ENCODE measurements around the gene CAMKK2.
"Not testable (repeated sequence)": the region's sequence is repeated elsewhere in the genome, so short reads cannot be mapped to it uniquely, and the experiment has no call there.

Gene CAMKK2

DNA sequence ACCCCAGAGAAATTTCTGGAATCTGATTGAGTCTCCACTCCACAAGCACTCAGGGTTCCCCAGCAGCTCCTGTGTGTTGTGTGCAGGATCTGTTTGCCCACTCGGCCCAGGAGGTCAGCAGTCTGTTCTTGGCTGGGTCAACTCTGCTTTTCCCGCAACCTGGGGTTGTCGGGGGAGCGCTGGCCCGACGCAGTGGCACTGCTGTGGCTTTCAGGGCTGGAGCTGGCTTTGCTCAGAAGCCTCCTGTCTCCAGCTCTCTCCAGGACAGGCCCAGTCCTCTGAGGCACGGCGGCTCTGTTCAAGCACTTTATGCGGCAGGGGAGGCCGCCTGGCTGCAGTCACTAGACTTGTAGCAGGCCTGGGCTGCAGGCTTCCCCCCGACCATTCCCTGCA lies 62.9 kb downstream of the CAMKK2 start:
- Histone ChIP-seq H3K27me3 (ENCODE audit: control insufficient read depth in 1 of 2, insufficient read depth in 2 of 2, low read length in 2 of 2) (no peaks in the 10 kb centered on the region), H3K36me3 (ENCODE audit: control insufficient read depth in 2 of 2, insufficient read depth in 2 of 2, low read length in 2 of 2) (peaks cover 10 to 18% of the 10 kb centered on the region in 2 donors), H3K9ac (ENCODE audit: low read length in 2 of 2) (no peak overlapping the region), H3K4me1 (ENCODE audit: control insufficient read depth, insufficient read depth, low read length) (peaks cover 20% of the 10 kb centered on the region), H3K4me3 (ENCODE audit: low read length in 2 of 2) (no peak overlapping the region), H3K27ac (ENCODE audit: low read length) (no peak overlapping the region), H3K9me3 (ENCODE audit: control insufficient read depth in 2 of 2, low read length in 2 of 2) (no peaks in the 10 kb centered on the region)

DNA sequence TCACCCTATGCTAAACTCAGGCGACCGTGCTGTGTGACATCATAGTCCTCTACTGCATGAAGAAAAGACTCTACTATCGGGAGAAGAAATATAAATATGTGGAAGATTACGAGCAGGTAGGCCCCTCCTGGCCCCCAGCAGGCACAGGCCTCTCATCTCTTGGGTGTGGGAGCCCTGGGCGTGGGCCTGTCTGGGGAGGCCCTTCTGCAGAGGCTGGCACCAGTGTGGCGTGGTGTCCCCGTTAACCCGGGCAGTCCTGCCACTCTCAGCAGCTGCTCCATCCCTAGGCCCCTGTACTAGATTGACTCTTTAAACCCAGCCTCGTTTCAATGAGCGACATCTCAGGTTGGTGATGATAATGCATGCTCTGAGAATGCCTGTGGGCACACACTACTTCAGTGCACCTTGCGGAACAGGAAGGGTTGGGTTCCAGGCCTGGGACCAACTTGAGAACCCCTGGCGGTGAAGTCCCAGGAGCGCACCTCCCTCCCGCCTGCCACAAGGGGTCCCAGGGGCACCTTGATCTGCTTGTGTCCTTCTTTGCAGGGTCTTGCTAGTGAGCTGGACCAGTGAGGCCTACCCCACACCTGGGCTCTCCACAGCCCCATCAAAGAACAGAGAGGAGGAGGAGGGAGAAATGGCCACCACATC lies 63.4 kb downstream of the CAMKK2 start:
- H3K4me1 ChIP-seq (ENCODE audit: control insufficient read depth, insufficient read depth, low read length): peaks cover 15% of the 10 kb centered on the region
- no peaks in the 10 kb centered on the region for H3K27me3 ChIP-seq (ENCODE audit: control insufficient read depth in 1 of 2, insufficient read depth in 2 of 2, low read length in 2 of 2)
- no peak overlapping the region for H3K4me3 ChIP-seq (ENCODE audit: low read length in 2 of 2)
- H3K27ac ChIP-seq (ENCODE audit: low read length): no peak overlapping the region
- no peaks in the 10 kb centered on the region for H3K9me3 ChIP-seq (ENCODE audit: control insufficient read depth in 2 of 2, low read length in 2 of 2)
- H3K36me3 ChIP-seq (ENCODE audit: control insufficient read depth in 2 of 2, insufficient read depth in 2 of 2, low read length in 2 of 2): peaks cover 12 to 21% of the 10 kb centered on the region in 2 donors
- no peak overlapping the region for H3K9ac ChIP-seq (ENCODE audit: low read length in 2 of 2)

DNA sequence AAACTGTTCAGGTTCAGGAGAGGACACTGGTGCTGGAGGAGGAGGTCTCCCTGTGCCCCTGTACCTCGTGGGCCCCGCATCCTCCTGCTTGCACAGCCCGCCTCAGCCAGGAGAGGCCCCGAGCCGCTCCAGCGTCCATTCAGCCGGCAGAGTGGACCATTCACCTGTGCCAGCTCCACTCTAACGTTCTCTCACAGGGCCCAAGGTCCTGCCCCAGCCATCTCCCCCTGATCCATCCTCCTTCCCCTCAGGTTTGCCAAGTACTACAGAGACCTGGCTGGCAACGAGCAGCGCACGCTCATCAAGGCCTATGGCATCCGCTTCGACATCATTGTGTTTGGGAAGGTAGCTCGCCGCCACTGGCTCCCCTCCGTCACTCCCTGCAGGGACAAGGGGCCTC lies 64.3 kb downstream of the CAMKK2 start:
- Histone ChIP-seq H3K36me3 (ENCODE audit: control insufficient read depth in 2 of 2, insufficient read depth in 2 of 2, low read length in 2 of 2) (peaks cover 12 to 21% of the 10 kb centered on the region in 2 donors), H3K4me3 (ENCODE audit: low read length in 2 of 2) (no peak overlapping the region), H3K4me1 (ENCODE audit: control insufficient read depth, insufficient read depth, low read length) (peaks cover 6% of the 10 kb centered on the region), H3K27me3 (ENCODE audit: control insufficient read depth in 1 of 2, insufficient read depth in 2 of 2, low read length in 2 of 2) (no peaks in the 10 kb centered on the region), H3K9me3 (ENCODE audit: control insufficient read depth in 2 of 2, low read length in 2 of 2) (no peaks in the 10 kb centered on the region), H3K9ac (ENCODE audit: low read length in 2 of 2) (no peak overlapping the region), H3K27ac (ENCODE audit: low read length) (no peak overlapping the region)

DNA sequence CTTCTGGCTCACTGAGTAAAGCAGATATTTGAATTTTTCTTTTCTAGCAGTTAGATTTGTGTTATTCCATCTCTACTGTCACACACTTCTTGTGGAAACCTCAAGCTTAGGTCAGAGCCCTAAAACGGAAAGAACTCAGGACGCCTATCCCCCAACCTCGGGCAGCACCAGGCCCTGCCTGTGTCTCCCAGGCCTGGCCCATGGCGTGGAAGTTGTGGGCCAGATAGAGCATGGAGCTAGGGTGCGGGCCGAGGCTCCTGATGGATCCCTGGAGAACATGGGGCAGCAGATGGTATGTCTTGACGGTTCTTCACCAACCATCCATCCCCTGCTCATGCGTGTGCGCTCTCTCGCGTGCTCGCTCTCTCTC lies 66.0 kb downstream of the CAMKK2 start:
- Histone ChIP-seq H3K9ac (ENCODE audit: low read length in 2 of 2) (no peak overlapping the region), H3K4me1 (ENCODE audit: control insufficient read depth, insufficient read depth, low read length) (peaks cover 2% of the 10 kb centered on the region), H3K4me3 (ENCODE audit: low read length in 2 of 2) (no peak overlapping the region), H3K9me3 (ENCODE audit: control insufficient read depth in 2 of 2, low read length in 2 of 2) (no peaks in the 10 kb centered on the region), H3K27ac (ENCODE audit: low read length) (no peak overlapping the region), H3K36me3 (ENCODE audit: control insufficient read depth in 2 of 2, insufficient read depth in 2 of 2, low read length in 2 of 2) (peaks cover 12 to 19% of the 10 kb centered on the region in 2 donors), H3K27me3 (ENCODE audit: control insufficient read depth in 1 of 2, insufficient read depth in 2 of 2, low read length in 2 of 2) (no peaks in the 10 kb centered on the region)

GRCh38 chr12:121229826-121230537 lies 66.5 kb downstream of the CAMKK2 start:
- H3K9me3 ChIP-seq (ENCODE audit: control insufficient read depth in 2 of 2, low read length in 2 of 2); H3K27ac ChIP-seq (ENCODE audit: low read length); H3K27me3 ChIP-seq (ENCODE audit: control insufficient read depth in 1 of 2, insufficient read depth in 2 of 2, low read length in 2 of 2); H3K9ac ChIP-seq (ENCODE audit: low read length in 2 of 2); H3K4me3 ChIP-seq (ENCODE audit: low read length in 2 of 2); H3K4me1 ChIP-seq (ENCODE audit: control insufficient read depth, insufficient read depth, low read length): not testable (repeated sequence)
- peaks cover 12 to 19% of the 10 kb centered on the region in 2 donors for H3K36me3 ChIP-seq (ENCODE audit: control insufficient read depth in 2 of 2, insufficient read depth in 2 of 2, low read length in 2 of 2)

GRCh38 chr12:121228919-121229665 lies 67.4 kb downstream of the CAMKK2 start:
- Histone ChIP-seq H3K36me3 (ENCODE audit: control insufficient read depth in 2 of 2, insufficient read depth in 2 of 2, low read length in 2 of 2) (peaks cover 13 to 17% of the 10 kb centered on the region in 2 donors), H3K9me3 (ENCODE audit: control insufficient read depth in 2 of 2, low read length in 2 of 2) (no peaks in the 10 kb centered on the region), H3K27me3 (ENCODE audit: control insufficient read depth in 1 of 2, insufficient read depth in 2 of 2, low read length in 2 of 2) (no peaks in the 10 kb centered on the region), H3K9ac (ENCODE audit: low read length in 2 of 2) (no peak overlapping the region), H3K4me3 (ENCODE audit: low read length in 2 of 2) (no peak overlapping the region), H3K27ac (ENCODE audit: low read length) (no peak overlapping the region), H3K4me1 (ENCODE audit: control insufficient read depth, insufficient read depth, low read length) (peaks cover 2% of the 10 kb centered on the region)

DNA sequence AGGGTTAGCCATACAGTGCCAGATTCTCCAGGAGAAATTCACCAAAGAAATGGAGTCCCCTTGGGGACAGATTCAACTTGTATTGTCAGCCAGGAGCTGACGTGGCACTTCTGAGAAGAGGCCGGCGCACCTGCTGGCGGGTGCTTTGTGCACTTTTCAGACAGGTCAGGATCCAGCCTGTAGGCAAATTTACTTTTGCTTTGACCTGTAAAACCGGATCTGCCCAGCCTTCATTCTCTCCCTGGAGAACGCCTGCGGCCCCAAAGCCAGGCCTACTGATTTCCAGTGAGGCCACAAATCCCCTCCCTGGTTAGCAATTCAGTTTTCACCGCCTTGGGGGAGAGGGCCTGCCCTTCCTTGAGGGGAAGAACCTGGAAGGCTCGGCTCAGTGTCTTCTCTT lies 69.2 kb downstream of the CAMKK2 start:
- no peak overlapping the region for H3K27ac ChIP-seq (ENCODE audit: low read length)
- H3K4me1 ChIP-seq (ENCODE audit: control insufficient read depth, insufficient read depth, low read length): peaks cover 2% of the 10 kb centered on the region
- H3K36me3 ChIP-seq (ENCODE audit: control insufficient read depth in 2 of 2, insufficient read depth in 2 of 2, low read length in 2 of 2): peaks cover 6 to 20% of the 10 kb centered on the region in 2 donors
- H3K9ac ChIP-seq (ENCODE audit: low read length in 2 of 2): no peak overlapping the region
- no peak overlapping the region for H3K4me3 ChIP-seq (ENCODE audit: low read length in 2 of 2)
- no peaks in the 10 kb centered on the region for H3K9me3 ChIP-seq (ENCODE audit: control insufficient read depth in 2 of 2, low read length in 2 of 2)
- no peaks in the 10 kb centered on the region for H3K27me3 ChIP-seq (ENCODE audit: control insufficient read depth in 1 of 2, insufficient read depth in 2 of 2, low read length in 2 of 2)

DNA sequence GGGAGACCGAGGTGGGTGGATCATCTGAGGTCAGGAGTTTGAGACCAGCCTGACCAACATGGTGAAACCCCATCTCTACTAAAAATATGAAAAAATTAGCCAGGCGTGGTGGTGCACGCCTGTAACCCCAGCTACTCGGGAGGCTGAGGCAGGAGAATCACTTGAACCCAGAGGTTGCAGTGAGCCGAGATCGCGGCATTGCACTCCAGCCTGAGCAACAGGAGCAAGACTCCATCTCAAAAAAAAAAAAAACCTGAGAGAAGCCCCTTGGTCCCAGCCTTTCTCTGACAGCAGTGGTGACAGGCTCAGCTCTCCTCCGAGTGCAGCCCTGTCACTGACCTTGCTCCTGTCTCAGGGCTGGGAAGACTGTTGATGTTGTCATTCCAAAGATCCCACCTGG lies 69.6 kb downstream of the CAMKK2 start:
- not testable (repeated sequence) for H3K4me1 ChIP-seq (ENCODE audit: control insufficient read depth, insufficient read depth, low read length); H3K27ac ChIP-seq (ENCODE audit: low read length); H3K27me3 ChIP-seq (ENCODE audit: control insufficient read depth in 1 of 2, insufficient read depth in 2 of 2, low read length in 2 of 2); H3K9ac ChIP-seq (ENCODE audit: low read length in 2 of 2); H3K9me3 ChIP-seq (ENCODE audit: control insufficient read depth in 2 of 2, low read length in 2 of 2); H3K4me3 ChIP-seq (ENCODE audit: low read length in 2 of 2)
- H3K36me3 ChIP-seq (ENCODE audit: control insufficient read depth in 2 of 2, insufficient read depth in 2 of 2, low read length in 2 of 2): peaks cover 6 to 17% of the 10 kb centered on the region in 2 donors

DNA sequence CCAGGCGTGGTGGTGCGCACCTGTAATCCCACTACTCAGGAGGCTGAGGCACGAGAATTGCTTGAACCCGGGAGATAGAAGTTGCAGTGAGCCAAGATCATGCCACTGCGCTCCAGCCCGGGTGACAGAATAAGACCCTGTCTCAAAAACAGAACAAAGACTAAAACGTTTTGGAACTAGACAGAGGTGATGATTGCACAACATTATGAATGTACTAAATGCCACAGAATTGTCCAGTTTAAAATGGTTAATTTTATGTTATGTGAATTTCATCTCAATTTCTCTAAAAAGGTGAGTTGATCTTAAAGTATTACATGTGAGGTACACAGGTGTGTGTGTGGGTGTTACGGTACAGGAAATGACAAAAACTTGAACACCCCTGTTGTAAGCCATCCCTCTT lies 70.1 kb downstream of the CAMKK2 start:
- no peak overlapping the region for H3K4me3 ChIP-seq (ENCODE audit: low read length in 2 of 2)
- H3K4me1 ChIP-seq (ENCODE audit: control insufficient read depth, insufficient read depth, low read length): peaks cover 2% of the 10 kb centered on the region
- H3K9me3 ChIP-seq (ENCODE audit: control insufficient read depth in 2 of 2, low read length in 2 of 2): no peaks in the 10 kb centered on the region
- H3K27ac ChIP-seq (ENCODE audit: low read length): no peak overlapping the region
- no peaks in the 10 kb centered on the region for H3K27me3 ChIP-seq (ENCODE audit: control insufficient read depth in 1 of 2, insufficient read depth in 2 of 2, low read length in 2 of 2)
- H3K36me3 ChIP-seq (ENCODE audit: control insufficient read depth in 2 of 2, insufficient read depth in 2 of 2, low read length in 2 of 2): peaks cover 6 to 20% of the 10 kb centered on the region in 2 donors
- H3K9ac ChIP-seq (ENCODE audit: low read length in 2 of 2): no peak overlapping the region

GRCh38 chr12:121224591-121224990 lies 71.9 kb downstream of the CAMKK2 start:
- Histone ChIP-seq H3K36me3 (ENCODE audit: control insufficient read depth in 2 of 2, insufficient read depth in 2 of 2, low read length in 2 of 2) (peaks cover 6 to 20% of the 10 kb centered on the region in 2 donors), H3K9ac (ENCODE audit: low read length in 2 of 2) (no peak overlapping the region), H3K4me3 (ENCODE audit: low read length in 2 of 2) (no peak overlapping the region), H3K9me3 (ENCODE audit: control insufficient read depth in 2 of 2, low read length in 2 of 2) (no peaks in the 10 kb centered on the region), H3K4me1 (ENCODE audit: control insufficient read depth, insufficient read depth, low read length) (no peaks in the 10 kb centered on the region), H3K27ac (ENCODE audit: low read length) (no peak overlapping the region), H3K27me3 (ENCODE audit: control insufficient read depth in 1 of 2, insufficient read depth in 2 of 2, low read length in 2 of 2) (no peaks in the 10 kb centered on the region)

Measured in stomach smooth muscle (tissue), 2 donors.